HEK293T (cell line): ENCODE measurements around the gene ATP5MC3.

Source experiments
- CTCF ChIA-PET: fragments of 350-600 bp; formaldehyde crosslinking; extraction: SDS; loops from one replicate; lab custom pipeline; 2021; ENCODE audit warnings: antibody characterized with exemption, inconsistent platforms; lab: Yijun Ruan, JAX
- POLR2A ChIA-PET: fragments of 350-600 bp; formaldehyde crosslinking; extraction: SDS; loops from one replicate; lab custom pipeline; 2020; ENCODE audit warnings: antibody characterized with exemption, inconsistent platforms; lab: Yijun Ruan, JAX
- DNase-seq: peaks from one replicate; pipeline ENCODE4 v3.0.0; 2012; ENCODE audit warnings: mixed read lengths; ENCODE audit errors: extremely low spot score
- ARNT ChIP-seq: fragments of 450-650 bp; IDR thresholded peaks from 2 replicates; pipeline ENCODE4 v1.6.1; 2017; ENCODE audit warnings: mild to moderate bottlenecking
- BHLHE40 ChIP-seq: fragments of 450-650 bp; IDR thresholded peaks from 2 replicates; pipeline ENCODE4 v1.6.1; 2016; ENCODE audit warnings: mild to moderate bottlenecking, moderate library complexity, borderline replicate concordance
- CTBP1 ChIP-seq: fragments of 450-650 bp; IDR thresholded peaks from 2 replicates; pipeline ENCODE4 v1.6.1; 2016; ENCODE audit warnings: borderline replicate concordance
- ELF4 ChIP-seq: fragments of 450-650 bp; IDR thresholded peaks from 2 replicates; pipeline ENCODE4 v1.6.1; 2017; ENCODE audit warnings: antibody characterized with exemption
- FOXA1 ChIP-seq: fragments of 450-650 bp; IDR thresholded peaks from 2 replicates; pipeline ENCODE4 v1.6.1; 2016; ENCODE audit warnings: mild to moderate bottlenecking
- FOXK2 ChIP-seq: fragments of 450-650 bp; IDR thresholded peaks from 2 replicates; pipeline ENCODE4 v1.6.1; 2016; ENCODE audit warnings: mild to moderate bottlenecking
- FOXM1 ChIP-seq: fragments of 450-650 bp; IDR thresholded peaks from 2 replicates; pipeline ENCODE4 v1.6.1; 2017; ENCODE audit warnings: mild to moderate bottlenecking, borderline replicate concordance
- HDGF ChIP-seq: fragments of 450-650 bp; IDR thresholded peaks from 2 replicates; pipeline ENCODE4 v1.6.1; 2017; ENCODE audit warnings: antibody characterized with exemption, borderline replicate concordance
- L3MBTL2 ChIP-seq: fragments of 450-650 bp; conservative IDR thresholded peaks from 2 replicates; pipeline ENCODE4 v1.6.1; 2016; ENCODE audit warnings: mild to moderate bottlenecking
- LEF1 ChIP-seq: fragments of 450-650 bp; IDR thresholded peaks from 2 replicates; pipeline ENCODE4 v1.6.1; 2017; ENCODE audit warnings: mild to moderate bottlenecking, borderline replicate concordance
- NFRKB ChIP-seq: fragments of 450-650 bp; IDR thresholded peaks from 2 replicates; pipeline ENCODE4 v1.6.1; 2016; ENCODE audit warnings: mild to moderate bottlenecking, moderate library complexity
- SP1 ChIP-seq: fragments of 450-650 bp; IDR thresholded peaks from 2 replicates; pipeline ENCODE4 v1.6.1; 2017
- SUZ12 ChIP-seq: fragments of 450-650 bp; IDR thresholded peaks from 2 replicates; pipeline ENCODE4 v1.6.1; 2016; ENCODE audit warnings: mild to moderate bottlenecking
- TARDBP ChIP-seq: fragments of 450-650 bp; IDR thresholded peaks from 2 replicates; pipeline ENCODE4 v1.6.1; 2016
- ZNF384 ChIP-seq: fragments of 450-650 bp; IDR thresholded peaks from 2 replicates; pipeline ENCODE4 v1.6.1; 2016
- TF ChIP-seq, protein P1 (sequence below): fragments of 450-650 bp; IDR thresholded peaks from 2 replicates; pipeline ENCODE4 v1.6.1; 2016

Gene ATP5MC3

GRCh38 chr2:175166216-175166824 lies 15.2 kb downstream of the ATP5MC3 start:
- TF ChIP-seq ZNF384 = no peak
- no peak for TF ChIP-seq TARDBP
- TF ChIP-seq FOXM1 = no peak
- TF ChIP-seq FOXA1 = no peak
- no peak for TF ChIP-seq CTBP1
- TF ChIP-seq ARNT = no peak
- no peak for TF ChIP-seq BHLHE40
- no peak for TF ChIP-seq L3MBTL2
- no peak for TF ChIP-seq SUZ12
- no peak for TF ChIP-seq ELF4
- no peak for TF ChIP-seq FOXK2
- no peak for TF ChIP-seq SP1
- TF ChIP-seq, protein P1, sequence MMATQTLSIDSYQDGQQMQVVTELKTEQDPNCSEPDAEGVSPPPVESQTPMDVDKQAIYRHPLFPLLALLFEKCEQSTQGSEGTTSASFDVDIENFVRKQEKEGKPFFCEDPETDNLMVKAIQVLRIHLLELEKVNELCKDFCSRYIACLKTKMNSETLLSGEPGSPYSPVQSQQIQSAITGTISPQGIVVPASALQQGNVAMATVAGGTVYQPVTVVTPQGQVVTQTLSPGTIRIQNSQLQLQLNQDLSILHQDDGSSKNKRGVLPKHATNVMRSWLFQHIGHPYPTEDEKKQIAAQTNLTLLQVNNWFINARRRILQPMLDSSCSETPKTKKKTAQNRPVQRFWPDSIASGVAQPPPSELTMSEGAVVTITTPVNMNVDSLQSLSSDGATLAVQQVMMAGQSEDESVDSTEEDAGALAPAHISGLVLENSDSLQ = no peak
- no peak for TF ChIP-seq NFRKB
- TF ChIP-seq HDGF = no peak
- no peak for TF ChIP-seq LEF1
- CTCF ChIA-PET = no interaction called here
- POLR2A ChIA-PET = interaction anchor here (0.6 to 1.2 kb wide), 2 partner anchors 13 to 964 kb away, joined by 4 read pairs; no protein-coding TSS in a partner anchor
- DNase-seq = no peak

DNA sequence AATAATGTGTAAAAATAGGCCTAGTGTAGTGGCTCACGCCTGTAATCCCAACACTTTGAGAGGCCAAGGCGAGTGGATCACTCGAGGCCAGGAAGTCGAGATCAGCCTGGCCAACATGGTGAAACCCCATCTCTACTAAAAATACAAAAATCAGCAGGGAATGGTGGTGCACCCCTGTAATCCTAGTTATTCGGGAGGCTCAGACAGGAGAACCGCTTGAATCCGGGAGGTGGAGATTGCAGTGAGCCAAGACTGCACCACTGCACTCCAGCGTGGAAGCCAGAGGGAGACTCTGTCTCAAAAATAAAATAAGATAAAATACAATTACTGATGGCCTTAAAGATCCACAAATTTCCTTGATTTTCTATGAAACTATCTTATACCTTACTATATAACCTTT lies 17.3 kb downstream of the ATP5MC3 start:
- CTCF ChIA-PET = no interaction called here
- POLR2A ChIA-PET = no interaction called here
- no peak for DNase-seq
- TF ChIP-seq NFRKB (no peak), TARDBP (no peak), ELF4 (no peak), L3MBTL2 (no peak), FOXM1 (no peak), LEF1 (no peak), FOXA1 (no peak), HDGF (no peak), SUZ12 (no peak)
- TF ChIP-seq, protein P1 = no peak

DNA sequence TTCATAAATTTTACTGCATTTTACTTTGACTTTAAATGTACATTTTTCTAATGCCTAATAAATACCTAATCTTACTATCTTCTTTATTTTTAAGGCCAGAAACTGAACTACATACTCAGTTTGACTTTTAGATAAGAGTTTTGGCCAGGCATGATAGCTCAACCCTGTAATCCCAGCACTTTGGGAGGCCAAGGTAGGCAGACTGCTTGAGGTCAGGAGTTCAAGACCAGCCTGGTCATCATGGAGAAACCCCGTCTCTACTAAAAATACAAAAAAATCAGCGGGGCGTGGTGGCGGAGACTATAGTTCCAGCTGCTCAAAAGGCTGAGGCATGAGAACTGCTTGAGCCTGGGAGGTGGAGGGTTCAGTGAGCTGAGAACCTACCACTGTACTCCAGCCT lies 22.6 kb downstream of the ATP5MC3 start:
- ChIA-PET POLR2A (no interaction called here), CTCF (interaction anchor here (0.6 to 0.7 kb wide), 2 partner anchors 22 to 387 kb away, joined by 3 to 4 read pairs; no protein-coding TSS in a partner anchor)
- DNase-seq = no peak
- TF ChIP-seq HDGF = no peak
- no peak for TF ChIP-seq BHLHE40
- TF ChIP-seq LEF1 = no peak
- TF ChIP-seq SUZ12 = no peak
- TF ChIP-seq ZNF384 = no peak
- TF ChIP-seq NFRKB = no peak
- TF ChIP-seq ELF4 = no peak
- TF ChIP-seq ARNT = no peak
- no peak for TF ChIP-seq SP1
- no peak for TF ChIP-seq FOXK2
- no peak for TF ChIP-seq CTBP1

DNA sequence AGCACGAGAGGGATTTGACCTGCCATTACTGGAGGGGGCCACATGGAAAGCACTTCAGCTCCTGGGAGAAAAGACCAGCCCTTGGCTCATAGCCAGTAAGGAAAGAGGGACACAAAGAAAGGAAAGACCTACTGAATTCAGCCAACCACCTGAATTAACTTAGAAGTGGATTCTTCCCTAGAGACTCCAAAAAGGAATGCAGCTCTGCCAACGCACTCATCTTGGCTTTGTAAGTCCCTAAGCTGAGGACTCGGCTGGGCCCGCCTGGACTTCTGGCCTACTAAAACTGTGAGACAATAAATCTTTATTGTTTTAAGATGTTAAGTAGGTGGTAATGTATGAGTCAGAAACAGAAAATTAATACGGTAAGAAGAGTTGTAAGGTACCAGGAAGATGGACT lies 25.0 kb downstream of the ATP5MC3 start:
- CTCF ChIA-PET = no interaction called here
- peak; percentile 8 for DNase-seq

DNA sequence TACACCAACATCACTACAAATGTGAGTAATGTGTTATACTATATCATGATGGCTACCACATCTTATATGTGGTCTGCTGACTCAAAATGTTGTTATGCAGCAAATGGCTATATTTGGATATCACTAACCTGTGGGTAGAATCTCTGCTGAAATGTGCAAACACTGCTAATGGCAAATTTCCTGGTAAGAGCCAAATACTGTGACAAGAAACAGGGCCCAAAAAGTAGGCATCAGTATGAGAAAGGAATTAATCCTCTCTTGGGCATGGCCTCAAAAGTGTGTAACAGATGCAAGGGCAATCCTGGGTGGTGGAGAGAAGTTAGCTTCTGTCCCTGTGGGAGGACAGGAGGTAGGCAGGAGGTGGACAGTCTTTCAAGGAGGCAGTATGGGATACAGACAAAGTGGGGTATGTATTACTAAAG lies 26.8 kb downstream of the ATP5MC3 start:
- ChIA-PET POLR2A (no interaction called here), CTCF (no interaction called here)
- no peak for DNase-seq
- TF ChIP-seq SP1 (no peak), FOXK2 (no peak), TARDBP (no peak), L3MBTL2 (no peak), BHLHE40 (no peak), ZNF384 (no peak), LEF1 (no peak), CTBP1 (no peak), ARNT (no peak), SUZ12 (no peak), FOXA1 (no peak), NFRKB (no peak), HDGF (no peak), ELF4 (no peak), FOXM1 (no peak)
- TF ChIP-seq, protein P1 = no peak

More for the DNA sequence above, 25.0 kb downstream of the ATP5MC3 start:
- POLR2A ChIA-PET = no interaction called here
- TF ChIP-seq SUZ12 (no peak), FOXA1 (no peak), CTBP1 (no peak), LEF1 (no peak), BHLHE40 (no peak), SP1 (no peak), TARDBP (no peak), HDGF (no peak), ARNT (no peak), ZNF384 (no peak), FOXM1 (no peak), NFRKB (no peak), FOXK2 (no peak), L3MBTL2 (no peak)

- DNase-seq = no peak
- POLR2A ChIA-PET = no interaction called here
- CTCF ChIA-PET = no interaction called here
- TF ChIP-seq ELF4 = no peak
- TF ChIP-seq NFRKB = no peak
- no peak for TF ChIP-seq HDGF
- TF ChIP-seq TARDBP = no peak
- no peak for TF ChIP-seq LEF1
- no peak for TF ChIP-seq FOXK2
- no peak for TF ChIP-seq ARNT
- no peak for TF ChIP-seq L3MBTL2
- no peak for TF ChIP-seq CTBP1
- TF ChIP-seq BHLHE40 = no peak
- TF ChIP-seq SP1 = no peak
- TF ChIP-seq, protein P1 = no peak
- TF ChIP-seq SUZ12 = no peak
- no peak for TF ChIP-seq ZNF384
- no peak for TF ChIP-seq FOXA1
- no peak for TF ChIP-seq FOXM1
These were observed 29.3 kb downstream of the ATP5MC3 start for GRCh38 chr2:175152242-175152641.
